Measurements from ENCODE around the gene CELF4.
A peak's percentile ranks its signal among the peaks of the same experiment; 100 is the strongest.

The CELF4 gene

DNA sequence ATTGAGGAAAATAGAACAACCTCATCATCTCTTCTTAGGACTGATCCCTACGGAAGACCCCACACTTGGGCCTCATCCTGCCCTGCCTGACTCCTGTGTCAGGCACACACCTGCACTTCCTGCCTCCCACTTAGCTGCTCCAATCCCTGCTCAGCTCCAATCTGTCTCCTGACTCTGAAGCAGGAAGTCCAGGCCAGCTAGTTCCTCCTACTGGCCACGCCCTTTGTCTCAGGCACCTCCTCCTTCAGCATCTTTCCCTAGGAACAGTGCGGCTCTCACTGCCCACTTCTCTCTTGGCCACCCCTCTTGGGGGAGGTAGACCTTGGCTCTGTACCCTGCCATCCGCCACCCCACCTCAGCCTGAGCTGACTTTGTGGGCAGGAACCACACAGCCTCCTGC, 135.8 kb downstream of the CELF4 start:
- H3K27ac ChIP-seq, result no peak overlapping the region
- no peak for DNase-seq (ENCODE audit: low read depth, low spot score)

- H3K27ac ChIP-seq, result no peak overlapping the region
- no peak for DNase-seq (ENCODE audit: low read depth, low spot score)
Measured at GRCh38 chr18:37428288-37428974, 137.2 kb downstream of the CELF4 start.

GRCh38 chr18:37426586-37426985, 139.0 kb downstream of the CELF4 start:
- no peak for DNase-seq (ENCODE audit: low read depth, low spot score)
- H3K27ac ChIP-seq, result no peak overlapping the region

GRCh38 chr18:37425222-37425621, 140.4 kb downstream of the CELF4 start:
- H3K27ac ChIP-seq, result no peak overlapping the region
- DNase-seq (ENCODE audit: low read depth, low spot score), result no peak

GRCh38 chr18:37424507-37424906, 141.1 kb downstream of the CELF4 start:
- no peak overlapping the region for H3K27ac ChIP-seq
- no peak for DNase-seq (ENCODE audit: low read depth, low spot score)

DNA sequence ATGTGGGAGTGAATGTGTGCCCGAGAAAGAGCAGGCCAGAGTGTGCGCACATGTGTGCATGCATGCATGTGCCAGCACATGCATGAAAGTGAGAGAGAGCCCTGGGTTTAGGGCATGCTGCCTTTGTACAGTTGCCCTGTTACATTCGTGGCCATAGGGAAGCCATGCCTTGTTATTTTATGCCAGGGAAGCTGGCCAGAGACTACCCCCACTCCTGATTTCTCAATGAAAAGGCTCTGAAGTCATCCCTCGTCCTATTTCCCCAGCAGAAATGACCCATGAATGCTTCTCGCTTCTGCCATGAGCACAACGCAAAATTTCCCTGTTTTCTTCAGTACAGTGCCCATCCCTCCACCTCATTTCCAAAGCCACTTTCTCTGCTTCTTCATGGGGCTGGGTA, 143.0 kb downstream of the CELF4 start:
- no peak overlapping the region for H3K27ac ChIP-seq
- no peak for DNase-seq (ENCODE audit: low read depth, low spot score)

- H3K27ac ChIP-seq, result no peak overlapping the region
- DNase-seq (ENCODE audit: low read depth, low spot score), result no peak
Measured at GRCh38 chr18:37422116-37422515, 143.5 kb downstream of the CELF4 start.

- H3K27ac ChIP-seq, result no peak overlapping the region
- DNase-seq (ENCODE audit: low read depth, low spot score), result no peak
Measured at GRCh38 chr18:37421341-37422077, 144.1 kb downstream of the CELF4 start.

DNA sequence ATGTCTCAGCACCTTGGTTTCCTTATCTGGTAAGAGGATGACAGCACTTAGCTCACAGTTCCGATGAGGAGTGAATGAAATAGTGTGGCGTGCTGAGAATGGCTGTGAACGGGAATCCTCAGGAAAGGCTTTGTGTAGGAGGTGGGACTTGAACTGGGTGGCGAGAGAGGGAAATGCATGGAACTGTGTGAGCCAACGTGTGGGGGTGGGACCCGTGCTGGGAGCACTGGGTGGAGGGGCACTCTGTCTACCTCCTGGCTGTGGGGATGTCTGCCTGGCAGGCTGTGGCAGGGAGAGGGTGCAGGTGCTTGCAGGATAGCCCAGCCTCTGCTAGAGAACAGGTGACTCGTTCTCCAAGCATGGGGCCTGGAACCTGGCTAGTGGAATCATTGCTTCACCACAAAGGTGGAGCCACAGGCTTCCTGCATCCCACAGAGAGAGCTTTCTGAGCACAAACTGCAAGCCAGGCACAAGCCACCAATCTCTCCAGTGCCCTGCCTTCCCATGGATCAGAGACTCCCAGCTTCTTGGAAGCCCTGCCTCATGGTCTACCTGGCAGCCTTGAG, 145.2 kb downstream of the CELF4 start:
- no peak for DNase-seq (ENCODE audit: low read depth, low spot score)
- H3K27ac ChIP-seq, result peak overlapping the region; percentile 22

GRCh38 chr18:37419866-37420265, 145.7 kb downstream of the CELF4 start:
- no peak for DNase-seq (ENCODE audit: low read depth, low spot score)
- peak overlapping the region; percentile 22 for H3K27ac ChIP-seq

- no peak overlapping the region for H3K27ac ChIP-seq
- no peak for DNase-seq (ENCODE audit: low read depth, low spot score)
Measured at GRCh38 chr18:37419315-37419714, 146.3 kb downstream of the CELF4 start.

- H3K27ac ChIP-seq, result no peak overlapping the region
- no peak for DNase-seq (ENCODE audit: low read depth, low spot score)
Measured at GRCh38 chr18:37414816-37415215, 150.8 kb downstream of the CELF4 start.

DNA sequence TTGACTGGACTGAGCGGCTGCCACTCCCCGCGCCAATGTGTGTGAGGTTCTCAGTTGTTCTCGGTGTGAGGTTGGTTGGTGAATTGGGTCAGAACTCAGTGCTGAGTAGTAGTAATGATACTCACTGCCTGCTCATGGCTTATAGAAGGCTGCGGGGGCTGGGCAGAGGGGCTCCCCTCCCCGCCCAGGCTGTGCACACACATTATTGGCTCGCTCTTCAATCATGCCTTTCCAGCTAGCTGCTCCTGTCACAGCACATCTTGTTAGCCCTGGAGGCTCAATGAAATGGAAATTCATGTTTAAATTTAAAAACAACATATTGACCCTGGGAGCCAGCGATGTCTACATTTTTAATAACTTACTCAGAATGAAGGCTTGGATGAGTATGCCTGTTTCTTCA, 152.8 kb downstream of the CELF4 start:
- H3K27ac ChIP-seq, result no peak overlapping the region
- no peak for DNase-seq (ENCODE audit: low read depth, low spot score)

DNA sequence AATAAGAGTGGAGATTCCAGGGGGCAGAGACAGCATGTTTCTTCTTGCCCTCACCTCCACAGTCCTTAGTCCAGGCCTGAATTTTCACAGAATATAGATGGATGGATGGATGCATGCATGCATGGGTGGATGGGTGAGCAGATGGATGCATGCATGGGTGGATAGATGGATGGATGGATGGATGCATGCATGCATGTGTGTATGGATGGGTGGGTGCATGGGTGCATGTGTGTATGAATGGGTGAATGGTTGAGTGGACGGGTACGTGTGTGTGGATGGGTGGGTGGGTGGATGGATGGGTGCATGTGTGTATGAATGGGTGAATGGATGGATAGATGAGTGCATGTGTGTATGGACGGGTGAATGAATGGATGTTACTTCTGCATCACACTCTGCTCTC, 153.3 kb downstream of the CELF4 start:
- H3K27ac ChIP-seq, result no peak overlapping the region
- DNase-seq (ENCODE audit: low read depth, low spot score), result no peak

GRCh38 chr18:37409878-37410277, 155.7 kb downstream of the CELF4 start:
- no peak for DNase-seq (ENCODE audit: low read depth, low spot score)
- H3K27ac ChIP-seq, result no peak overlapping the region

DNA sequence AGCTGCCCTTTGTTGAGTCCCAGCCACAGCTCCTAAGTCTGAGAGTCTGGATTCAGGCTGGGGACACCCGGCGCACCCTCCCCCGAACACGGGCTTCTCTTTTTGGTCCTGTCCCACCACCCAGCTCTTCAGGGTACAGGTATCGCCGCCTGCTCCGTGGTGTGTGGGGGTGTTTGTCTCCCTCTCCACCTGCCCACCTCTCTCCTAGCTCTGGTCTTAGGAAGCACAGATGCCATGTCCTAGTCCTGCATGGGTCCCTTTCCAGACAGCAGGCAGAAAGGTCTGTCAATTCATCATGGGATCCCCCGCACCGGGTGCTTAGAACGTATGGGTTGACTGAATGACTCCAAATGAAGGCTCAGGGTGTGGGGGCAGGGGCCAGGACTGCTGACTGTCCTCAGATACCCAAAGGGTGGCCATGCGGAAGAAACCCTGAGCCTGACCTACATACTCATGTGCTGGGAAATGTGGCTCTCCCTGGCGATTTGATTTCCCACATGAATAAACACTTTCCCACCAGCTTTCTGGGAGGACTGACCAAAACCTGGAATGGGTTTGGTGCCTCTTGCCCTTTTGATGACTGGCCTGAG, 156.8 kb downstream of the CELF4 start:
- no peak for DNase-seq (ENCODE audit: low read depth, low spot score)
- H3K27ac ChIP-seq, result no peak overlapping the region

DNA sequence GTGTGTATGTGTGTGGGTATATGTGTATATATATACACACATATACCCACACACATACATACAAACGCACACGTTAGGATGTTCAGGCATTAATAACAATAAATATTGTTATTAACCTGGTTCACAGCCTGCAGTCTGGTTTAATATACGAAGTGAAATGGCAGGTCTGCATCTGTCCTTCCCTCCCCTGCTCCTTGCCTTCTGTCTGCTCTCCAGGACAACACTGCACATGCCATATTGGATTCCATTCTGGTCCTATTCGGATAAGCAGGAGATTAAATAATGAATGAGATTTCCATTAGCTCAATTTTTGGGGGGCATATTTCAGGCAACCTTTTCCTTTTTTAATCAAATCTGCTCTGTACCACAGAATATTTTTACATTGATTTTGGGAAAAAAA, 158.0 kb downstream of the CELF4 start:
- no peak overlapping the region for H3K27ac ChIP-seq
- DNase-seq (ENCODE audit: low read depth, low spot score), result no peak

- H3K27ac ChIP-seq, result no peak overlapping the region
- DNase-seq (ENCODE audit: low read depth, low spot score), result no peak
Measured at GRCh38 chr18:37405772-37406171, 159.8 kb downstream of the CELF4 start.

DNA sequence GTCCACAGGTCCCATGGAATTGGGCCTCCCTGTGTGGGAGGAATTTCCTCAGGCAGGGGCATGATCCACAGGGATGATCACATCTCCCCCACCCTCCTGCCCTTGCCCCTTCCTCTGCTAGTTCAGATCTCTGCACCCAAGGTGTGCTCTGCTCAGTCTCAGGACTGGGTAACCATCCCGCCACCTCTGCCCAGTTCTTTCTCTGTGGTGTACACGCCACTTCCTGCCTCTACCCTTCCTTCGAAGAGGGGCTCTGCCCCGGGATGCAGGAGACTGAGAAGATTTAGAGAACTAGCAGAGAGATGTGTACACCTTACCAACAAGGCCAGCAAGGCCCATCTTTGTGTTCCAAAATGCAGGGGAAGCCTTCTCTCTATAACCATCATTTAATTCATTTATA, 160.4 kb downstream of the CELF4 start:
- DNase-seq (ENCODE audit: low read depth, low spot score), result no peak
- H3K27ac ChIP-seq, result no peak overlapping the region

GRCh38 chr18:37403788-37404187, 161.8 kb downstream of the CELF4 start:
- H3K27ac ChIP-seq, result no peak overlapping the region
- DNase-seq (ENCODE audit: low read depth, low spot score), result no peak

DNA sequence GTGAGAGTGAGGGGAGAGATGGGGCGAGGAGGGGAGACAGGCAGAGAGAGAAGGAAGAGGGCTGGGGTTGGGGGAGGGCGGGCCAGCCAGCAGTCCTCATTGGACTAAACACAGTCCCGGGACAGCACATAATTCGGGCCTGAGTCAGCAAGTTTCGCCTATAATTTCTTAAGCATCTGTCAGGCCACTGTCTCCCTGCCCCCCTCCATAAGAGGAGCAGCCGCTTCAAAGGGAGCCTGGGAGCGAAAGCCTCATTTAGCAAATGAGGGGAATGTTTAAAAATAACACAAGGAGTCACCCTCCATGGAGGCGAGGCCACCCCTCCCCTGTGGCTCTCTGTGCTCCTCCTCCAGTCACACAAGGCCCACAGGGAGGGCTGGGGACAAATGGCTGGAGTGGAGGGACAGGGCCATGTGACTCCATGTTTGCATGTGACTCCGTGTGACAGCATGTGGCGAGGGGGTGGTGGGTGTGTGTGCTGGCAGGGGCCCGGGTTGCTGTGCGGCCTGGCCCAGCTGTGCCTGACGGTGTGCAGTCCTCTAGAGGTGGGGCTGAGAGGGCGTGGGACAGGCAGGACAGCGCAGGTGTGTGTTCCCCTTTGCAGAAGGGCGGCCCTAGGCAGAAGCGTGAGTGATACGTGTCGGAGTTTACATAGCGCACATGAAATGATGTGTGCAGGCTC, 162.4 kb downstream of the CELF4 start:
- no peak overlapping the region for H3K27ac ChIP-seq

More for the DNA sequence above, 162.4 kb downstream of the CELF4 start:
- no peak for DNase-seq (ENCODE audit: low read depth, low spot score)
